Lower leg skin (tissue), 4 donors: ENCODE measurements around the gene RIMS1. TPM values are rescaled to one million over a fixed set of nuclear protein-coding genes. Genes with fewer than 3 reads are reported as not detected.

Source experiments
- DNase-seq, 2 donors: peaks; one replicate each; pipeline ENCODE4 v3.0.0-alpha.2; 2019; ENCODE audit warnings: low spot score in 2 of 2
- H3K4me3 ChIP-seq: fragments of 200-600 bp; sonication (generic); 2 replicates; pipeline ENCODE4 v1.5.1; 2017; ENCODE audit warnings: mild to moderate bottlenecking, low read depth; ENCODE audit not compliant: poor library complexity, severe bottlenecking
- POLR2A ChIP-seq, 2 donors: fragments of 450-650 bp; IDR thresholded peaks; one replicate each; pipeline ENCODE4 v1.6.1; 2016 to 2017; ENCODE audit warnings: antibody characterized with exemption in 2 of 2, mild to moderate bottlenecking in 1 of 2, moderate library complexity in 1 of 2
- WGBS, 2 donors: methylation state at CpG; one replicate each; pipeline ENCODE4 v1.1.5; 2018; 5-methylcytosine and 5-hydroxymethylcytosine counted together
- intact Hi-C: fragments of 100-400 bp; cut with DNase I; formaldehyde crosslinking; loops from one replicate; pipeline ENCODE4 v1.15.0; 2023; ENCODE audit warnings: low total_unique reads
- total RNA-seq, 4 donors: library from RNA; depleted of rRNA; stranded (reverse); fragments of >200 nt; gene quantifications; one replicate each; pipeline ENCODE4 v1.1.0, GENCODE V29; 2016
- TF ChIP-seq, protein P1 (sequence below), 3 donors: fragments of 450-650 bp; IDR thresholded peaks; one replicate each; pipeline ENCODE4 v1.5.1; 2016; ENCODE audit warnings: antibody characterized with exemption in 3 of 3, mild to moderate bottlenecking in 3 of 3, moderate library complexity in 2 of 3

Gene RIMS1
- total RNA-seq, 4 donors from 2014 or later, result 1.3 to 9.4 (median 4.7) TPM

DNA sequence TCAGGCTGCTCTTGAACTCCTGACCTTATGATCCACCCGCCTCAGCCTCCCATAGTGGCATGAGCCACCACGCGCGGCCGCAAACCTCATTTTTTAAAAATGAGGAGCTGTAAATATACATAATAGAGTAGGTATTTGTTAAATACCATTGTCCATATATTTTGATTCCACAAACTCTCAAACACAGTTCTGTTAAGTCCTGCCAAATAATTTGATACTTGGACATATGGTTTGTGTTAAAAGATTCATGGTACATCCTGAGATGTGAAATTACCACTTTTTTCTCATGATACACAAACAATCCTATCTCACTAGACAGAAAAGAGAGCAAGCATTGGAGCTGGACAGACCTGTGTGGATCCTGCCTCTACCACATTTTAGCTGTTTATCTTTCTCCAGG lies 401.5 kb downstream of the RIMS1 start:
- no peak overlapping the region for H3K4me3 ChIP-seq
- WGBS, 2 donors, result 77 to 90% methylated on average over 5 of the region's 5 CpGs
- TF ChIP-seq POLR2A (IDR thresholded peaks at IDR 0.05), result no peak
- TF ChIP-seq, protein P1, sequence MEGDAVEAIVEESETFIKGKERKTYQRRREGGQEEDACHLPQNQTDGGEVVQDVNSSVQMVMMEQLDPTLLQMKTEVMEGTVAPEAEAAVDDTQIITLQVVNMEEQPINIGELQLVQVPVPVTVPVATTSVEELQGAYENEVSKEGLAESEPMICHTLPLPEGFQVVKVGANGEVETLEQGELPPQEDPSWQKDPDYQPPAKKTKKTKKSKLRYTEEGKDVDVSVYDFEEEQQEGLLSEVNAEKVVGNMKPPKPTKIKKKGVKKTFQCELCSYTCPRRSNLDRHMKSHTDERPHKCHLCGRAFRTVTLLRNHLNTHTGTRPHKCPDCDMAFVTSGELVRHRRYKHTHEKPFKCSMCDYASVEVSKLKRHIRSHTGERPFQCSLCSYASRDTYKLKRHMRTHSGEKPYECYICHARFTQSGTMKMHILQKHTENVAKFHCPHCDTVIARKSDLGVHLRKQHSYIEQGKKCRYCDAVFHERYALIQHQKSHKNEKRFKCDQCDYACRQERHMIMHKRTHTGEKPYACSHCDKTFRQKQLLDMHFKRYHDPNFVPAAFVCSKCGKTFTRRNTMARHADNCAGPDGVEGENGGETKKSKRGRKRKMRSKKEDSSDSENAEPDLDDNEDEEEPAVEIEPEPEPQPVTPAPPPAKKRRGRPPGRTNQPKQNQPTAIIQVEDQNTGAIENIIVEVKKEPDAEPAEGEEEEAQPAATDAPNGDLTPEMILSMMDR (IDR thresholded peaks at IDR 0.05), result no peak
- intact Hi-C loops, result no loop called here
- no peak for DNase-seq

DNA sequence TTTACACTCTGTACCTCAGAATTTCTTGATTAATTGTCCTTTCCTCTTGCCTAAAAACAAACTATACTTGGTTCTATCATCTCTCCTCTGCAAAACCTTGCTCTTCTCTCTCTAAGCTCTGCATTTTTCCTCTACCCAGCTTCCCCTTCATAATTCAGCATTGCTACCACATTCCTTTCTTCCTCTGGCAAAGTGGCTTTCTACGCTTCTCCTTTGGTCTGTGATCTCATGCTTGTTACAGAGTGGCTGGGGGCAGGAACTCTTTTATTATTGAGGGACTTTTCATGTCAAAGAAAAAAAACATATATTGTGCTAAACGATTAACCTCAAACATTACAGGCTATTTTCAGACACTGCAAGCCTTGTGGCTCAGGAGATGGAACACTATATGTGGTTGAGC lies 402.2 kb downstream of the RIMS1 start:
- intact Hi-C loops, result no loop called here
- H3K4me3 ChIP-seq, result no peak overlapping the region
- DNase-seq, result no peak
- 44 to 58% methylated on average over 2 of the region's 2 CpGs for WGBS, 2 donors
- no peak for TF ChIP-seq POLR2A (IDR thresholded peaks at IDR 0.05)
- TF ChIP-seq, protein P1 (IDR thresholded peaks at IDR 0.05), result no peak

DNA sequence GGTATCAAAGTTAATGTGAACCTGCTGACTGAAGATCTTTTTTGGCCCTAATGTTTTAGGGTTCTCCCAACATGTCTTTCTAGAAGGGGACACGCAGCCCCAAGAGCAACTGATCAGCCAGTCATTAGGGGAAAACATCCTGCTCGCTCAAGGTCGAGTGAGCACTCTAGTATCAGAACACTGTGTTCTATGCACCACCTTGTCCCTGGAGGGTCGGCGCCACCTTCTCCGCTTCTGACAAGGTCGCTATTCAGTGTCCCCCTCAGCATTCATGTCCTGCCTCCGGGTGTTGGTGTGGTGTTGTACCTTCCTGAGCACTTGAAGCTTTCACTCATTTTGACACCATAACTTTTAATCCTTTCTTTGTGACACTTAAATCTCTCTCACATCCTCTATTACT lies 404.3 kb downstream of the RIMS1 start:
- 90 to 92% methylated on average over 8 of the region's 8 CpGs for WGBS, 2 donors
- TF ChIP-seq POLR2A (IDR thresholded peaks at IDR 0.05), result no peak
- TF ChIP-seq, protein P1 (IDR thresholded peaks at IDR 0.05), result no peak
- intact Hi-C loops, result no loop called here
- DNase-seq, result no peak
- H3K4me3 ChIP-seq, result no peak overlapping the region

DNA sequence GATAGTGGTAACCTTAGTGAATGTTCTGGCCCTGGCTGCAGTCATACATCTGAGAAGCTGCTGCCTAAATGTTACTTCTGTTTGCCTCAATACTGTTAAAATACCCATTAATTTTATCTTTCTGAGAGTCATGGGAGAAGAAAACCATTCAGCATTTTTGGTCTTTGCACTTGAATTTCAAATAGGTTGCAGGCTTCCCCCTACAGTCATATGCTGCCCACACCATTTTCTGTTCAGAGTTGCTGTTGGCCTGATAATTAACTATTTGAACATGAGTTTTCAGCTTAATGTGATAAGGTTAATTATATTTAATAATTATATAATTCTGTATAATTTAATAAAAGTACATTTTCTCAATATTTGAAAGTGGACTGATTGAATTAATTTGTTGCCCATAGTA lies 410.0 kb downstream of the RIMS1 start:
- DNase-seq, result no peak
- no peak overlapping the region for H3K4me3 ChIP-seq
- intact Hi-C loops, result no loop called here
- no peak for TF ChIP-seq POLR2A (IDR thresholded peaks at IDR 0.05)
- TF ChIP-seq, protein P1 (IDR thresholded peaks at IDR 0.05), result no peak

DNA sequence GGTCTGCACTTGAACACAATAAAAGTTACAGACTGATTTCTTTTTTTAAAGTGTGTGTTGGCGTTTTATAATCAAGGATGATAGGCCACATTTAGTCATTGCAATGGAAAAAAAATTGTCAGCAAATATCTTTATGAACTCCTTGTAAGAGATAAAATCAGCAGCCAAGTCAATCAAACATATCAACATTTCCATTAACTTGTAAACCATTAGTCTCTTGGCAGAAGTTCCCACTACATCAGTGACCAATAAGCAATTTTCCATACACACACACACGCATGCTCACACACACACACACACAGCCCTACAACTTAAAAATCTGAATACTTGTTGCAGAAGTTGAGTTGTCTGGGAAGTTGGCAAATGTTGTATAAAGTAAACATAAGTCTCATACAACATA lies 419.6 kb downstream of the RIMS1 start:
- 71 to 81% methylated on average over 2 of the region's 2 CpGs for WGBS, 2 donors
- intact Hi-C loops, result no loop called here
- no peak for DNase-seq
- TF ChIP-seq POLR2A (IDR thresholded peaks at IDR 0.05), result no peak
- TF ChIP-seq, protein P1 (IDR thresholded peaks at IDR 0.05), result no peak
- H3K4me3 ChIP-seq, result no peak overlapping the region

DNA sequence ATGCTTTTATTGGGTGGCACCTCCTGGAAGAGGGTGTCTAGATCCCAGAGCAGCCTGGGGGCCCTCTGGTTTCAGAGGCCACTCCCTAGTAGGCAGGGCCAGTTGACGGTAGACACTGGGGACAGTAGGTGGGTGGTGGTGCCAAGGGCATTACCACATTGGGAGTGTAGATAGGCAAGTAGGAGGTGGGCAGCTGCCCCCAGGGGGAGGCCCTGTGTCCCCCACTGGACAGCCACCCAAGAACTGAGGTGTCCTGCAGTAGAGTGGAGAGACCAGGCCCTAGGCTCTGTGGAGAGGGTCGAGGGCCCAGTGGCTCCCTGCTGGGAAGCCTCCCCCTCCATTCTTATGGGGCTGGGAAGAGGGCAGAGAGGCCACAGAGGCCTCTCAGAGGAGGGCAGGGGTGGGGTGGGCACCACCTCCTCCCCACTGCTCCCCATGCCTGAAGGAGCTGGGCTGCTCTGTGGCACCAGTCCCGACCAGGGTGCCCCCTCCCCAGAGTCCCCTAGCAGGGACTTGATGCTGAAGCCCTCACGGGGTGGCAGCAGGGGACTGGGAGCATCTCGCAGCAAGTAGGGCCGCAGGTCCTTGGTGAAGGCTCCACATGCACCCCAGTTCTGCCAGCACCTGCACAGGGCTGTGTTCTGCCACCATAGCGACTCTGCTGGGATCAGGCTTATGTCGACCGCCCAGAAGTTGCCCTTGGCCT lies 430.5 kb downstream of the RIMS1 start:
- DNase-seq, result no peak
- H3K4me3 ChIP-seq, result no peak overlapping the region
- no peak for TF ChIP-seq POLR2A (IDR thresholded peaks at IDR 0.05)
- TF ChIP-seq, protein P1 (IDR thresholded peaks at IDR 0.05), result no peak
- WGBS, 2 donors, result 86 to 88% methylated on average over 7 to 9 of the region's 9 CpGs
- intact Hi-C loops, result no loop called here
